Measurements from ENCODE around the gene KCND3.

GRCh38 chr1:111862599-111862998, 126.9 kb downstream of the KCND3 start:
- TF ChIP-seq CTCF (IDR thresholded peaks at IDR 0.05; ENCODE audit: low read length) (no peak), EZH2 (IDR thresholded peaks at IDR 0.05; ENCODE audit: borderline replicate concordance, low read length) (no peak)
